NCI-H2227 (cell line): ENCODE measurements around the gene RUNX1.

Experiments used
- DNase-seq: peaks from one replicate; lab custom pipeline; 2025; ENCODE audit not compliant: unreplicated experiment; lab: John Stamatoyannopoulos, UW

Gene RUNX1

GRCh38 chr21:34797921-34798535 lies 251.1 kb downstream of the RUNX1 start:
- DNase-seq, result no peak

GRCh38 chr21:34797201-34797525 lies 251.9 kb downstream of the RUNX1 start:
- no peak for DNase-seq

GRCh38 chr21:34796518-34797200 lies 252.4 kb downstream of the RUNX1 start:
- DNase-seq, result no peak

- DNase-seq, result no peak
Measured at GRCh38 chr21:34795548-34796180, 253.4 kb downstream of the RUNX1 start.

- DNase-seq, result no peak
Measured at GRCh38 chr21:34795175-34795547, 253.9 kb downstream of the RUNX1 start.

GRCh38 chr21:34794686-34795085 lies 254.4 kb downstream of the RUNX1 start:
- no peak for DNase-seq

- no peak for DNase-seq
Measured at GRCh38 chr21:34793471-34793870, 255.6 kb downstream of the RUNX1 start.

GRCh38 chr21:34792504-34793089 lies 256.5 kb downstream of the RUNX1 start:
- DNase-seq, result no peak

GRCh38 chr21:34791776-34792503 lies 257.2 kb downstream of the RUNX1 start:
- DNase-seq, result no peak

GRCh38 chr21:34790834-34791233 lies 258.3 kb downstream of the RUNX1 start:
- no peak for DNase-seq

GRCh38 chr21:34790341-34790740 lies 258.8 kb downstream of the RUNX1 start:
- no peak for DNase-seq

GRCh38 chr21:34788879-34789278 lies 260.2 kb downstream of the RUNX1 start:
- DNase-seq, result no peak

GRCh38 chr21:34783815-34784214 lies 265.3 kb downstream of the RUNX1 start:
- no peak for DNase-seq

GRCh38 chr21:34782506-34783360 lies 266.4 kb downstream of the RUNX1 start:
- DNase-seq, result no peak

GRCh38 chr21:34781526-34781925 lies 267.6 kb downstream of the RUNX1 start:
- DNase-seq, result no peak

- DNase-seq, result no peak
Measured at GRCh38 chr21:34779860-34780259, 269.2 kb downstream of the RUNX1 start.

GRCh38 chr21:34775793-34776192 lies 273.3 kb downstream of the RUNX1 start:
- no peak for DNase-seq

GRCh38 chr21:34774750-34775149 lies 274.4 kb downstream of the RUNX1 start:
- no peak for DNase-seq

GRCh38 chr21:34771512-34772028 lies 277.5 kb downstream of the RUNX1 start:
- no peak for DNase-seq

GRCh38 chr21:34770576-34770975 lies 278.5 kb downstream of the RUNX1 start:
- no peak for DNase-seq
